AG04449 (cell line): ENCODE data around the gene KCNJ14.
A peak's percentile ranks its signal among the peaks of the same experiment; 100 is the strongest.

ENCODE experiments used
- CTCF ChIA-PET: fragments of 350-600 bp; formaldehyde crosslinking; extraction: SDS; loops from one replicate; lab custom pipeline; 2021; ENCODE audit warnings: antibody characterized with exemption; lab: Yijun Ruan, JAX
- POLR2A ChIA-PET: fragments of 400-600, 350-600 bp; formaldehyde crosslinking; extraction: SDS; loops from one replicate; lab custom pipeline; 2020; ENCODE audit warnings: antibody characterized with exemption, inconsistent platforms; lab: Yijun Ruan, JAX
- DNase-seq: peaks from one replicate; pipeline ENCODE4 v3.0.0-alpha.2; 2010; ENCODE audit warnings: low read depth, low spot score
- H3K4me3 ChIP-seq: 2 replicates; pipeline ENCODE4 v1.5.1; 2011; ENCODE audit warnings: low read depth, mild to moderate bottlenecking, control low read depth, low read length
- TF ChIP-seq, protein P1 (sequence below): IDR thresholded peaks from one replicate; pipeline ENCODE4 v1.5.1; 2011; ENCODE audit warnings: mild to moderate bottlenecking, moderate library complexity, low read length, control low read depth, inconsistent platforms; ENCODE audit not compliant: insufficient read depth; ENCODE audit errors: missing control alignments

KCNJ14 gene

DNA sequence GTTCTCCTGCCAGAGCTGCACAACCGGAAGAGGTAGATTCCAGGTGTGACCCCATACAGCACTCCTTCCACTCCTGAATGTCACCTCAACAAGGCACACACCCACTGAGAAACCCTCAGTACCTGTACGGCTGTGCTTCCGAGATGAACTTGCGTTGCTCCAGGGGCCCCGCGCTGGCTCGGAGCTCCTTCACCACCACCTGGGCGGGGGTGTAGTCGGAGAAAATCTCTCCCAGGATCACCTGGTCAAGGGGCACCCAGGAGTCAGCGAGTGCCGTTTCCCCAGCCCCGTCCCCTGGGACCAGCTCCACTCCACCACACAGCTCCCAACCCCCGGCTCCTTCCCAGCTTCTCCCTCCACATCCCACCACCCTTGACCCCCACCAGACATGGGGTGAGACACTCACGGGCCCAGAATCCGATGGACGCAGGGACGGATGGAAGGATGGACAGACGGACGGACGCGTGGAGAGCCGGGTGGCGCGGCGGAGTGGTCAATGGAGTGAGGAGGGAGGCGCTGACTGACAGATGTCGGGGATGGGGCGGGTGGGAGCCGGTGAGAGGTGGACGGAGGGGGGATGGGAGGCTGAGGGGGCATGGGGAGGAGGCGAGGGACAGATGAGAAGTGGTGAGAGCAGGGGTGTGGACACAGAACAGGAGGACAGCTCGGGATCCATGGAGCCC lies 53.5 kb downstream of the KCNJ14 start:
- ChIA-PET CTCF (interaction anchor here (0.8 to 8.0 kb wide), 9 partner anchors 10 to 190 kb away, joined by 3 to 405 read pairs (median 4); no protein-coding TSS in a partner anchor), POLR2A (no interaction called here)
- TF ChIP-seq, protein P1, sequence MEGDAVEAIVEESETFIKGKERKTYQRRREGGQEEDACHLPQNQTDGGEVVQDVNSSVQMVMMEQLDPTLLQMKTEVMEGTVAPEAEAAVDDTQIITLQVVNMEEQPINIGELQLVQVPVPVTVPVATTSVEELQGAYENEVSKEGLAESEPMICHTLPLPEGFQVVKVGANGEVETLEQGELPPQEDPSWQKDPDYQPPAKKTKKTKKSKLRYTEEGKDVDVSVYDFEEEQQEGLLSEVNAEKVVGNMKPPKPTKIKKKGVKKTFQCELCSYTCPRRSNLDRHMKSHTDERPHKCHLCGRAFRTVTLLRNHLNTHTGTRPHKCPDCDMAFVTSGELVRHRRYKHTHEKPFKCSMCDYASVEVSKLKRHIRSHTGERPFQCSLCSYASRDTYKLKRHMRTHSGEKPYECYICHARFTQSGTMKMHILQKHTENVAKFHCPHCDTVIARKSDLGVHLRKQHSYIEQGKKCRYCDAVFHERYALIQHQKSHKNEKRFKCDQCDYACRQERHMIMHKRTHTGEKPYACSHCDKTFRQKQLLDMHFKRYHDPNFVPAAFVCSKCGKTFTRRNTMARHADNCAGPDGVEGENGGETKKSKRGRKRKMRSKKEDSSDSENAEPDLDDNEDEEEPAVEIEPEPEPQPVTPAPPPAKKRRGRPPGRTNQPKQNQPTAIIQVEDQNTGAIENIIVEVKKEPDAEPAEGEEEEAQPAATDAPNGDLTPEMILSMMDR: no peak
- H3K4me3 ChIP-seq: no peak overlapping the region
- DNase-seq: no peak

DNA sequence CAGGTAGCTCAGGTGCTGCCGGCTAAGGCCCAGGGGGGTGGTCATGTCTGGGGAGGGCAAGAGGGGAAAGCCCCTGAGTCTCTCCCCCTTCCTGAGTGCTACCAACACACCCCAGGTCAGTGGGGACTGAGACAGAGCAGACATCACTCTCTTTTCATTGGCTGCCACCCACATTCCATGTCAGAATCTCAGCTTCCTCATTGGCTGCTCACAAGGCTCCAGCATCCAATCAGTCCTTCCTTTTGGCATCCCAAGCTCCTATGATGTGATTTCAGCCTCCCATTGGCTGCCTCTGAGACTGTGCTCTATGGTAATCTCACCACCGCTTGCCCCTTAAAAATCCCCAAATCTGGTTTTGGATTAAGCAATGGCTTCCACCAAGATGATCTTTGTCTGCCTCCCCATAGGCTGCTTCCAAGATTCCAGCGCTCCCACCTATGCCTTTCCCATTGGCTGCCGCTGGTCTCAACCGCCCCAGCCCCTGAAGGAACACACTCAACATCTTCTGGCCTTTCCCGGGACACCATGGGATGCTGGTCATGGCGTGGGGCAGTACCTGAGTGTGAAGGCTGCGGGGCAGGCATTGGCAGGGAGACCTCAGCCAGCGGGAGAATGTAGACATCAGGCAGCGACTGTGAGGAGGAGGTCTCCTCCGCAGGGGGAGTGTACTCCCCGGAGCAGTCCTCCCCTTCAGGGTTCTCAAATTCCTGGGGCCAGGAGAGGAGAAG lies 54.3 kb downstream of the KCNJ14 start:
- H3K4me3 ChIP-seq: no peak overlapping the region
- DNase-seq: no peak
- ChIA-PET POLR2A (no interaction called here), CTCF (interaction anchor here (1.2 to 8.0 kb wide), 4 partner anchors 20 to 92 kb away, joined by 4 to 405 read pairs (median 16); no protein-coding TSS in a partner anchor)
- TF ChIP-seq, protein P1: no peak

DNA sequence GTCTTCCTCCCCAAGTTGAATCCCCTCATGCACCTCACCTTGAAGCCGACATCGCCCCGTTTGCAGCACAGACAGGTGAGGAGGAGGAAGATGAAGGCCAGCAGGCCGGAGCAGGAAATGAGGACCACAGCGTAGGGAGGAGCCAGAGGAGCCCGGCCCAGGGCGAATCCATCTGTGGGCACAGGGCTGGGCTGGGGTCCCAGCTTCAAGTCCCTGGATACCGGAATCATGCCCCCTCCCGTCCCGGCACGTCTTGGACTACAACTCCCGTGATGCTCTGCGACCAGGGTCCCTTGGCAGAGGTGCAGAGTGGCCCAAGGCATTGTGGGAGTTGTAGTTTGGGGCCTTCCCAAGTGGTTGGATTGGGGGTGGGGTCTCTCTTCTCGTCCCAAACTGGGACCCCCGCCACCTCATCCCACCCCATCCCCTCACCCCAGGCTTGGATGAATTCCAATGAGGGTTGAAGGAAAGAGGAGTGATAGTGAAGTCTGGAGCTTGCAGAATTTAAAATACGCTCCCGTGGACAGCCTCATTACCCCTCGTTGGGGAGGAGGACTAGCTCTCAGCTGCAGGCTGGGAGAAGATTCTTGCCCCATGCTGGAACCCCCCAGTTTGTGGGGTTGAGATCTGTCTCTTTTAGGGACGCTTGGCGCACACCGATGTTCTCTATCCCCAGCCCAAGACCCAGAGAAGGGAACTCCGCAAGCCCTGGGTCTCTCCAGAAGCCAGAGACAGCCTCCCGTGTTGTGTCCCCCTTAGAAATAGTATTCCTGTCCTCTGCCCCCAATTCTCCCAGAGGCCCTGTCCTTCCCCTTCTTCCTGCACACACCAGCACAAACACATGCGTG lies 55.3 kb downstream of the KCNJ14 start:
- ChIA-PET POLR2A (no interaction called here), CTCF (interaction anchor here (8.0 kb wide), 1 partner anchor 75 kb away, joined by 405 read pairs; no protein-coding TSS in a partner anchor)
- H3K4me3 ChIP-seq: peak overlapping the region; percentile 50
- DNase-seq: no peak
- TF ChIP-seq, protein P1: no peak

DNA sequence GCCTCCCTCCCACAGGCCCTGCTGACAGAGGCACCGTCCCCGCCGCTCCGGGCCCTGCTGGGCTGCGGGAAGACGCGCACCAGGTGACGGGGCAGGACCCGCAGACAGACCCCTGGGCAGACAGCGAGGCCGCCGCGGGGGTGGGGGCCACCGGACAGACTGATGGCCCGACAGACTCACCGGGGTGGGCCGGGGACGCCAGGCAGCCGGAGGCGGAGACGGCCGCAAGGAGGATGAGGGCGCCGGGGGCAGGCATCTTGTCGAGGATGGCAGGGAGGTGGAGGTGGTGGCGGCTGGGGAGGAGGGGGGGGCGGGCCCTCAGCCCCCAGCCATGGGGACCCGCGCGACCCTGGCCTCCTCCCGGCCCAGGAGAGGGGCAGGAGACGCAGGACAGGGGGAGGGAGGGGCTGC lies 56.0 kb downstream of the KCNJ14 start:
- POLR2A ChIA-PET: no interaction called here
- TF ChIP-seq, protein P1: no peak
- CTCF ChIA-PET: interaction anchor here (8.0 kb wide), 1 partner anchor 74 kb away, joined by 405 read pairs; no protein-coding TSS in a partner anchor
- H3K4me3 ChIP-seq: peak overlapping the region; percentile 50
- DNase-seq: no peak

DNA sequence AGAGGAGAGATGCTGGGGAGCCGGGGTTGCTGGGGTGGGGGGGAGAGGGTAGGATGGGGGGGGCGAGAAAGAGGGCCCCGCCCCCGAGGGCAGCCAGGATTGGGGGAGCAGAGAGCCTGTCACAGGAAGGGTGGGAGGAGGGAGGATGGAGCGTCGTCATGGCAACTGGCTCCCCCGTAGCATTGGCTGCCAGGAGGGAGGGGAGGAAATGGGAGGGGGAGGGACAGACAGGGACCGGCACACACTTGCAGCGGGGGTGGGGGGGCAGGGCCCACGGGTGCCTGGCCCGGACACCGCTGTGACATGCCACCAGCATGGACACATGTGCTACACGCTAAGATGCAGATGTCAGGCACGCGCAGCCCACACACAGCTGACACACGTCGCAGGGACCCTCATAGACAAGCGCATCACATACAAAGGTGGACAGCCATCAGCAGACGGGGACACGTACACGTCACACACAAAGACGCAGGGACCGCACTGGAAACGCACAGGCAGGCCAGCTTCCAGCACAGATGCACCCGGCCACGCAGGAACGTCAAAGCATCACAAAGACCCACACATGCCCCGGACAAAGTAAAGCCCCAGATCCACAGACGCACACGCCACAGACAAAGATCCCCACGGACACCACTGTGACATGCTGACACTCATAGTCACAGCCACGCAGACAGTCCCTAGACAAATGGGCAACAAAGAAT lies 56.6 kb downstream of the KCNJ14 start, which contains the start of gene LMTK3:
Gene LMTK3, minus strand, starts transcription at position 36 of the 704 bp plus-strand sequence. CDS start 259 bp downstream, outside the sequence.
- H3K4me3 ChIP-seq: peak within 1 kb of the TSS; percentile 50
- ChIA-PET CTCF (interaction anchor here (1.0 kb wide), 1 partner anchor 72 kb away, joined by 3 read pairs; no protein-coding TSS in a partner anchor), POLR2A (no interaction called here)
- DNase-seq: no peak
- TF ChIP-seq, protein P1: no peak
